GM18502 (cell line): Measurements from ENCODE around the gene ADAM8.
"Not testable (repeated sequence)": the region's sequence is repeated elsewhere in the genome, so short reads cannot be mapped to it uniquely, and the experiment has no call there.

Experiments used
- ATAC-seq: cut with Tn5 transposase; IDR thresholded peaks from one replicate; pipeline ENCODE4 v1.9.1; 2021; ENCODE audit warnings: mild to moderate bottlenecking; ENCODE audit not compliant: unreplicated experiment, poor library complexity

Gene ADAM8

DNA sequence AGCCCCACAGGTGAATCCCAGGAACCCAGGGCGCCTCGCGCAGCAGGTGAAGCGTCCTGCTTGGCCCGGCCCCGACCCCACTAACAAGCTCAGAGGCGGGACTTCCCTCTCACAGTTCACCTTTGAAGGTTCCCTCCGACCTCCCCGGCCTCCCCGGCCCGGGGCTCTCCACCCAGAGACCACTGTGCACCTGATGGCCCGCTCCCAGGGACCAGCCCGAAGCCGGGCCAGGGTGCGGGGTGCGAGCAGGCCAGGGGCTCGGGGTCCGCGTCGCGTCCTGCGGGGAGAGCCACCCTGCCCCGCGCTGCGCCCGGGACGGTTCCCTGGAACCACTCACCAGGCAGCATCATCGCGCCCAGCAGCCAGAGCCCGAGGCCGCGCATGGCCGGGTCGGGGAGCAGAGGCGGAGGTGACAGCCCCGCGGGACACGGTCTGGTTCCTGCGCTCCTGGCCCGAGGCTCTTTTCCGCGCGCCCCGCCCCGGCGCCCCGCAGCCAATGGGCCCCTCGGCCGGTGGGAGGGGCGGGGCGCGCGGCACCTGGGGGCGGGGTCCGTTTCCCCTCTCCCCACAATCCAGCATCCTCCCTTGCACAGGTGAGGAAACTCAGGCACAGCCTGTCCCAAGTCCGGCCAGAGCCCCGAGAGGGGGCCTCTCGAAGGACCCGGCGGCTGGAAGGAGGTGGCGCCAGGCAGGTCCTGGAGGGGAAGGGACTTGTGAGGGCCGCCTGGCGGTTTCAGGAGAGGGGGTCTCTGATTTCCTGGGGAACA lies at the start of gene ADAM8:
ADAM8 (minus strand) TSS at position 434 of the 767 bp plus-strand sequence; CDS start at position 383, 51 bp downstream.
- ATAC-seq, result peak; percentile 51

- ATAC-seq, result no peak
Measured at GRCh38 chr10:133326223-133326551, 49.5 kb upstream of the ADAM8 start.

DNA sequence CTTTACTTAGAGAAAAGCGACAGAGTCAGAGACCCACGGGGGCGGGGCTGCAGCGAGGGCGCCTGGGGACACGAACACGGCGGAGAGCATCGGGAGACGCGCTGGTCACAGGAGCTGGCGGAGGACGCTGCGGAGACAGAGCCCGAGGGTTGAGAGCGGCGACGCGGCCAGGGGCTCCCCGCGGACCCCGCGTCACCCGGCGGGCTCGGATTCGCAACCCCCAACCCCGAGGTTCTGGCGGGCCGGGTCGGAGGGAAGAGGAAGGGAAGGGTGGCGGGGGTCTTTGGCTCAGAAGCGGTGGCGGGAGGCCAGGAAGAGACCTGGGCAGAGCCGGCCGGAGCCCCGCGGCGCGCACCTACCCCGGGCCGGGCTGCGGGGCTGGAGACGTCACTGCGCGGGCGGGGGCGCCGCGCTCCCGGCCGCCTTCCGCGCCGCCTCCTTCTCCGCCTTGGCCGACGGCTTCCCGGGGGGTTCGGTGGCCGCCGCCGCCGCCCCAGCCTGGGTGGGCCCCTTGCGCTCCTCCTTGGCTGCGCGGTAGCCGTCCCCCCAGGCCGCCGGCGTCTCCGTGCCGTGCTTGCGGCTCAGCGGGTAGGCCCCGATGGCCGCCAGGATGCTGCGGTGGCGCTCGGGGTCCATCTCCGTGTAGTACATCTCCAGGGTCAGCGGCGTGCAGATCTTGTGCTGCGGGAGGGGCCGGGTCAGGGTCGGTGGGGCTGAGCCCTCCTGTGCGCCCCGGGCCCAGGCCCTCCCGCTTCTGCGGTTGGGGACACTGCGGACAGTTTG lies 49.0 kb upstream of the ADAM8 start:
- no peak for ATAC-seq

GRCh38 chr10:133324857-133325260 lies 48.2 kb upstream of the ADAM8 start:
- ATAC-seq, result no peak

DNA sequence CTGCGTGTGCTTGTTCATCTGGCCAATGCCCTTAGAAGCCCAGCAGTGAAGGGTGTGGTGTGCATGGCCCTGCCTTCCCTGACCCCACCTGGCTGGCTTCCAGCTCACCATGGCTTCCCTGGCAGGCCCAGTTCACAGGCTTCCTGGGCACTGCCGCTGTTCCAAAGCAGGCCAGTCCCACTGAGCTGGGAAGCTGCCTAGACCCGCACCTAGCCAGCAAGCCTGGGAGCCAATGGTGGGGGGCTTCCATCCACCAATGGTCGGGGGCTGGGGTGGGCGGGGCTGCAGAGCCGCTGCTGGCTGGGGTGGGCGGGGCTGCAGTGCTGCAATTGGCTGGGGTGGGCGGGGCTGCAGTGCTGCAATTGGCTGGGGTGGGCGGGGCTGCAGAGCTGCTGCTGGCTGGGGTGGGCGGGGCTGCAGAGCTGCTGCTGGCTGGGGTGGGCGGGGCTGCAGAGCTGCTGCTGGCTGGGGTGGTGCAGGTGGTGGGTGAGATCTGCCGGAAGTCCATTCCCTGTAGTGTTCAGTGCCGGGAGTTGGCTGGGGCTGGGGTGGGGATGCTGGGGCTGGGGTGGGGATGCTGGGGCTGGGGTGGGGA lies 47.6 kb upstream of the ADAM8 start:
- no peak for ATAC-seq

DNA sequence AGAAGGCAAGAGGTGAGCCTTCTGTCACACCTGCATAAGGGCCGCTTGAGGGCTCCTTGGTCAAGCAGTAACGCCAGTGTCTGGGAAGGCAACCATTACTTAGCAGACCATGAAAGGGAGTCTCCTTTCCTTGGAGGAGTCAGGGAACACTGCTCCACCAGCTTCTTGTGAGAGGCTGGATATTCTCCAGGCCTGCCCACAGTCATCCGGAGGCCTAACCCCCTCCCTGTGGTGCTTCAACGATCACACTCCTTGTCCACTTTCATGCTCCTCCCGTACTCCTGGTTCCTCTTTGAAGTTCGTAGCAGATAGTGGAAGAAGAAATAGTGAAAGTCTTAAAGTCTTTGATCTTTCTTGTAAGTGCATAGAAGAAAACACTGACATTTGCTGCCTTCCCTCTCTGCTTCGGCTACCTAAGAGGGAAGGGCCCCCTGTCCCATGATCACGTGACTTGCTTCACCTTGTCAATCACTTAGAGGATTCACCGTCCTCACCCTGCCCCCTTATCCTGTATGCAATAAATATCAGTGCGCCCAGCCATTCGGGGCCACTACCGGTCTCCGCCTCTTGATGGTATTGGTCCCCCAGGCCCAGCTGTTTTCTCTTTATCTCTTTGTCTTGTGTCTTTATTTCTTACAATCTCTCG lies 45.5 kb upstream of the ADAM8 start:
- not testable (repeated sequence) for ATAC-seq

DNA sequence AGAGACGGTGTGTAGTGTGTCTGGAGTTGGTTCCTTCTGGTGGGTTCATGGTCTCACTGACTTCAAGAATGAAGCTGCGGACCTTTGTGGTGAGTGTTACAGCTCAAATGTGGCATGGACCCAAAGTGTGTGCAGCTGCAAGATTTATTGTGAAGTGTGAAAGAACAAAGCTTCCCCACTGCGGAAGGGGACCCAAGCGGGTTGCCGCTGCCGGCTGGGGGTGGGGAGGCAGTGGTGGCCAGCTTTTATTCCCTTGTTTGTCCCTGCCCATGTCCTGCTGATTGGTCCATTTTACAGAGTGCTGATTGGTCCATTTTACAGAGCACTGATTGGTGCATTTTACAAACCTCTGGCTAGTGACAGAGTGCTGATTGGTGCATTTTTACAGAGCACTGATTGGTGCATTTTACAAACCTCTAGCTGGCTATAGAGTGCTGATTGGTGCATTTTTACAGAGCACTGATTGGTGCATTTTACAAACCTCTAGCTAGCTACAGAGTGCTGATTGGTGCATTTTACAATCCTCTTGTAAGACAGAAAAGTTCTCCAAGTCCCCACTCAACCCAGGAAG lies 44.3 kb upstream of the ADAM8 start:
- not testable (repeated sequence) for ATAC-seq

- peak; percentile 67 for ATAC-seq
Measured at GRCh38 chr10:133318494-133319127, 41.9 kb upstream of the ADAM8 start.

GRCh38 chr10:133316732-133317131 lies 40.1 kb upstream of the ADAM8 start:
- no peak for ATAC-seq

DNA sequence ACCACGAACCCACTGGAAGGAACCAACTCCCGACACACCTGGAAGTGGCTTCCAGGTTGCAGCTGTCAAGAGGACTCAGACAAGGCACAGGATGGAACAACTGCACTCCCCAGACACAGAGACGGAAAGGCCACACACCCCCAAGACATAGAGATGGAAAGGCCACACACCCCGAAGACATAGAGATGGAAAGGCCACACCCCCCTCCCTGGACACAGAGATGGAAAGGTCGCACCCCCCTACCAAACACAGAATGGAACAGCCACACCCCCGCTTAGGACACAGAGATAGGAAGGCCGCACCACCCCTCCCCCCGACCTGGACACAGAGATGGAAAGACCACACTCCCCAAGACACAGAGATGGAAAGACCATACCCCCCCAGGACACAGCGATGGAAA lies 39.6 kb upstream of the ADAM8 start:
- ATAC-seq, result no peak

DNA sequence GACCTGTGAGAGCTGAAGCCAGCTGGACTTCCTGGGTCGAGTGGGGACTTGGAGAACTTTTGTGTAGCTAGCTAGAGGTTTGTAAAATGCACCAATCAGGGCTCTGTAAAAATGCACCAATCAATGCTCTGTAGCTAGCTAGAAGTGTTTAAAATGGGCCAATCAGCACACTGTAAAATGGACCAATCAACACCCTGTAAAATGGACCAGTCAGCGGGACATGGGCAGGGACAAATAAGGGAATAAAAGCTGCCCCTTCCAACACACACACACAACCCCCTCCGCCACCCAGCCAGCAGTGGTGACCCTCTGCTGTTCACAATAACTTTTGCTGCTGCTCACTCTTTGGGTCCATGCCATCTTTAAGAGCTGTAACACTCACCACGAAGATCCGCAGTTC lies 39.2 kb upstream of the ADAM8 start:
- no peak for ATAC-seq

DNA sequence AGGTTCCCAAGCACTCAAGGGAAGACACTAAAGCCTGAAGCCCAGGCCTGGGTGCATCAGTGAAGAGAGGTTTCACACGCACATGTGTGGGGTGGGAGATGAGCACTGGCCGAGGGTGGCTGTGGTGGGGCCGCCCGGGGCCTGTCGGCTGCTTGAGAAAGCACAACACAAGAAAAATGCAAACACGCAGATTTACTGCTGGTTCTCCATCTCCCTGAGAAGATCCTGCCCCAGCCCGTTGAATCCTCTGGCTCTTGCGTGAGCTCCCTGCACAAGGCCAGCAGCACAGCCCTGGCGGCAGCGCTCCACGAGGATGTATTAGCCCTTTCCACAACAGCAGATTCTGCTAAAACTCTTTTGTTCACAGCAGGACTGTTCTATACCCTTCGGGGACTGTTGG lies 38.2 kb upstream of the ADAM8 start:
- ATAC-seq, result no peak

DNA sequence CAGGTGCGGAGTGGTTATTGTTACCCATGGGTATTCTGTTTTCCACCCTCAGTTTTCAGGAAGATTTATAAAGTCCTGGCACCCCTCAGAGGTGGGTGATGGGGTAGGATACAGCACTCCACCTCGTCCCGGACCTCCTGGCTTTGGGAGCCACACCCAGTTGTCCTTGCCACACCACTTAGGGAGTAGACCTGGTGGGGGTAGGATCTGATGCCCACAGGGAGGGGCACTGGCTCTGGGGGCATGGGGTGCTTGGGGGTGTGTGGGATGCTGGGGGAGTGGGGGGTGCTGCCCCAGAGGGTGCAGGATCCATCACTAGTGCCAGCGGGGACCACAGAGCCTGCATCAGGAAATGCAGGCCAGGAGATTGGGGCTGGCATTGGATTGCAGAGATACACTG lies 36.5 kb upstream of the ADAM8 start:
- ATAC-seq, result no peak

DNA sequence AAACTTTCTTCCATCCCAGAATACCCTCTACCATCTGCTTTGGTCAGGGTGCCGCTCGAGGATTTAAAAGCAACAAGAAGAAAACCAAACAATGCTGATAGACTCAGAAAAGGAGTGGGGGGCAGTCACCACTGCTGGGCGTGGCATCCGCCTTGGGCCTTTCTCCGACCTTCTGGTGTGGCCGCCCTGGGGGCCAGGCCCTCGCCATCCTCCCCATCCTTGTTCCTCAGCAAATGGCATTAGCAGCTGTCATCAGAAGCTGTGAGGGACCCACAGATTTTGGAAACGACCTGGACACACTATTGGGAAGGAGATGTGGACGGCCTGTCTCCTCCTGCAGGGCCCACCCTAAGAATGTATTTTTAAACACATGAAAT lies 36.1 kb upstream of the ADAM8 start:
- no peak for ATAC-seq

DNA sequence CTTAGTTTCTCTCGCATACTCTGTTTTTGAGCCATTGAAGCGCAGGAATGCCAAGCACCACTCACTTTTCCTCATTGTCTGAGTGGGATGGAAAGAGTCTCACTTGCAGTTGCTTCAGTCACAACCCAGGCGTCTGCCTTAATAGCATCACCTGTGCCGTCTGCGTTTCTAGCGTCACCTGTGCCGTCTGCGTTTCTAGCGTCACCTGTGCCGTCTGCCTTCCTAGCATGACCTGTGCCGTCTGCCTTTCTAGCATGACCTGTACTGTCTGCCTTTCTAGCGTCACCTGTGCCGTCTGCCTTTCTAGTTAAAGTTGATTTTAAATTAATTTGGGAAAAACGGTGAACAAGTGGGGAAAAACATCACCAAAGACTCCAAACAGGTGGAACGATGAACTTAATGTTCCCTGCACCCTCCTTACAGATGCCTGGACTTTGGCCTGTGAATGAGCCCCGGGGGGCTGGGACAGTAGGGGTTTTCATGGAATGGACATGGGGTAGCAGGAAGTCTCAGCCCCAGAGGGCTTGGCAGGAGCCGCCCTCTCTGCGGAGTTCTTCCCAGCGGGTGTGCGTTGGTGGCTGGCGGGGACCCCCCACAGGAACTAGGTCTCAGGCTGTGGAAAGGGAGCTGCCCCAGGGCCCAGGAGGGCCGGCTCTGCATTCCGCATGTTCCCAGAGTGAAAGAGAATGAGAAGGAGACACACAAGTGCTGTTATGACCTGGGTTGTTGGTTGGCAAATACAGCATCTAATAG lies 35.5 kb upstream of the ADAM8 start:
- no peak for ATAC-seq

DNA sequence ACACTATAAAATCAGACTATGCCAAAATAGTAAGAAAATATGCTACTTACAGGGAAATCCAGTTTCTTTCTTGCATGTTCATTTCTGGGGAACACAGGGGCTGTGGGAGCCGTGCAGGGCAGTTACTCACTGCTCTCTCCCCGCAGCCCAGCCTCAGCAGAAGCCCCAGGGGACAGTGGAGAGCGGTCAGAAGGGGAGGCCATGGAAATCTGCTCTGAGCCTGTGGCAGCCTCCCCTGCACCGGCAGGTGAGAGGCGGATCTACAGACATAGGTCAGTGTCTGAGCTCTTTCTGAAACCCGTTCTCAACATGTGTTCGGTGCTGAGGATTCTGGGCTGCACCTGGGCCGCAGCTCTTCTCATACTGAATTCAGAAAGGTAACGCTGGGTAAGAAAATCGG lies 34.9 kb upstream of the ADAM8 start:
- no peak for ATAC-seq

DNA sequence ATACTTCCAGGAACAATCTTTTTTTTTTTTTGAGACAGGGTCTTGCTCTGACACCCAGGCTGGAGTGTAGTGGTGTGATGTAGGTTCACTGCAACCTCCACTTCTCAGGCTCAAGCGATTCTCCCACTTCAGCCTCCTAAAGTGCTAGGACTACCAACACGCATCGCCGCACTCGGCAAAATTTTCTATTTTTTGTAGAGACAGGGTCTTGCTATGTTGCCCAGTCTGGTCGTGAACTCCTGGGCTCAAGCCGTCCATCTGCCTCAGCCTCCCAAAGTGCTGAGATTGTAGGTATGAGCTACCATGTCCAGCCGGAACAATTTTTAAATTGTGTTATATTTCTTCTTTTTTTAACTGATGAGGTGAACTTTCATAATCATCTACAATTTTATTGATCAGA lies 34.1 kb upstream of the ADAM8 start:
- no peak for ATAC-seq

DNA sequence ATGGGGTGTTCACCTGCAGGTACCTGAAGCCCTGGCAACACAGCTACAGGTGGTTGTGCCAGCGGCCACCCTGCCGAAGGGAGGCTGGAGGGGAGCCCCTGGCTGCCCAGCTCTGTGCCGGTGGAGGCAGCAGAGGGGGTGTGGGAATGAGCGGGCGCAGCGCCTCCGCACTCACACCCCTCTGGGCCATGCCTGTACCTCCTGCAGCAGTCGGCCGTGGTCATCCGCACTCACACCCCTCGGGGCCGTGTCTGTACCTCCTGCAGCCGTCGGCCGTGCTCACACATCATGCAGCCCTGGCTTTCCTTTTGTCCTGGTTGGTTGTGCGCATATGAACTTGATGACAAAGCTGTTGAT lies 33.7 kb upstream of the ADAM8 start:
- ATAC-seq, result no peak

DNA sequence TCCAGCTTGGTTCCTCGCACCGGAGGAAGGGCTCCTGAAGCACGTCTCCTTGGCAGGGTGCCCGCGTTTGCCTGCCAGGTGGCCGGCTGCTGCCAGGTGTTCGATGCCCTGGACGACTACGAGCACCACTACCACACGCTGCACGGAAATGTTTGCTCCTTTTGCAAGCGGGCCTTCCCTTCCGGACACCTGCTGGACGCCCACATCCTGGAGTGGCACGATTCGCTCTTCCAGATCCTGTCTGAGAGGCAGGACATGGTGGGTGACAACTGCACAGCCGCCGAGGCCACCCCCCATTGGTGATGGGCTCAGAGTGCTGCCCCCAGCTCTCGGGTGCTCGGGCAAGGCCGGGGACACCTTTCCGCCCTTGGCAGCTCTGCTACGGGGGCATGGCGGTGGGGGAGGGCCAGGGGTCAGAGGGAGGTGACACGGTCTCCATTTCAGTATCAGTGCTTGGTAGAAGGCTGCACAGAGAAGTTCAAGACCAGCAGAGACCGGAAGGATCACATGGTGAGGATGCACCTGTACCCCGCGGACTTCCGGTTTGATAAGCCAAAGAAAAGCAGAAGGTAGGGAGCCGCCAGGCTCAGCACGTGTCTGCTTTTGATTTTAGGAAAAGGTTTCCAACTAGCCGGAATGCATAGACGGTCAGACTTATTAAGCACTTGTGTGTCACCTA lies 33.2 kb upstream of the ADAM8 start:
- no peak for ATAC-seq
